UCSD-AML1 (cell line): Measurements from ENCODE around the gene PRDM11.

ENCODE experiments used
- DNase-seq: peaks from one replicate; lab custom pipeline; 2025; ENCODE audit not compliant: unreplicated experiment; lab: John Stamatoyannopoulos, UW

The PRDM11 gene

DNA sequence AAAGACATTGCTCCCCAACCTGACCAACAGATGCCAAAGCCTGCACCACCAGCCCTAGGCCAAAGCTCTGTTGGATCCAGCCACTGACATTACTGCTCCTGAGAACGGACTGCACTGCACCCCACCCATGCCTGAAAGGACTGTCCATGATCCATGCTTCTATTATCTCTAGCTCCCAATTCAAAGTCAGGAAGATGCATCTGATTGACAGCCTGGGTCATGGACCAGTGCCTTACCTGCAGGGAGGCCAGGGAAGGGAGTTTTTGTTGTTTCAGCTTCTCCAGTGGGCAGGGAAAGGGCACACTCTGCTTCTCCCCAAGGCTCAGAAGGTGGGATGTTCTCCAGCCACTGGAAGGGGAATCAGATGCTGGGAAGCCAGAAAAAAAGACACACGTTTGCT lies 4.8 kb upstream of the PRDM11 start:
- DNase-seq = no peak

DNA sequence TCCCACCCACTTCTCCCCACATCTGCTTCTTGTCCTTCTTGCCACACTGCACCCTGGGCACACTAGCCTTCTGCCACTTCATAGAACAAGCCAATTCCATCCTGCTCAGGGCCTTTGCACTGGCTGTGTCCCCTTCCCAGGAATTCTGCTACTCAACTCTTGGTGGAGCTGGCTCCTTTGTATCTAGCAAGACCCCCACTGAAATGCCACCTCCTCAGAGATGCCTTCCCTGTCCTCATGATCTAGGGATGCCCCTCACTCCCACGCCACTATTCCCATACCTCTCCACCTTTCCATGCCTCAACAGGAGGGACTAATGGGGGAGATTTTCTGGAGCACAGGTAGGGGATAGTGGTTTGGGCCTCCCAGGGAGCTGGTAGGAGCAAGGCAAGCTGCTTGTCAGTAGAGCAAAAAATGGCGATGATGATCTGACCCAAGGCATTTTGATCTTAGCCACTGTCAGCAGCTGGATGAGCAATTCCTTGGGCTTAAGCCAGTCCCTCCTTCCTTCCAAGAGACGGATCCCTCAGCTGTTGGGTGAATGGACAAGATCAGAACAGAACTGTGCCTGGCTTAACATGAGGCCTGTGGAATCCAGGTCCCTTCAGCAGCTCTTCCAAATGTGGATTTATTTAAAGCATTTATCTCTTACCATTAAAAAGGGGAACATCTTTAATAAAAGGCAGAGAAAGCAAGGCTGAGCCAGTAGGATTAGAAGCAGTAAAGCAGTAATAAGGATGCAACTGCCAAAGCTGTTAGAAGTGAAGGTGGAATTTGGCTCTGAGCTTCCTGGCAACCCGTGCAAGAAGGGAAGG lies 4.0 kb upstream of the PRDM11 start:
- DNase-seq = no peak

DNA sequence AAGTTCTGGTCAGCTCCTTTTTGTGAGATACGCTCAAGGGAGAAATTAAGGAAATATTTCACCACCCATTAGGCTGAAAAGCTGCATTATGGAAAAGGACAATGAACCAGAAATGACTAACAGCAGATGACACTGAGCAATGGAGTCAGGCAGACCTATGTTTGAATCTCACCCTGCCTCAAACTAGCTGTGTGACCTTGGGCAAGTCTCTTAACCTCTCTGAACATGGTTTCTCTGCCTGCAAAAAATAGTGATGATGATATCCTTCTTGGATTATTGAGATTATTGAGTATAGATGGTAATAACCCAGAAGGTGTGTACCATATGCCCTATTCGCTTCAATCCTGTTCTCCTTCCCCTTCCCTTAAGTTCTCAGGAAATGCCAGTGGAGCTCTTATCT lies 2.9 kb upstream of the PRDM11 start:
- no peak for DNase-seq

DNA sequence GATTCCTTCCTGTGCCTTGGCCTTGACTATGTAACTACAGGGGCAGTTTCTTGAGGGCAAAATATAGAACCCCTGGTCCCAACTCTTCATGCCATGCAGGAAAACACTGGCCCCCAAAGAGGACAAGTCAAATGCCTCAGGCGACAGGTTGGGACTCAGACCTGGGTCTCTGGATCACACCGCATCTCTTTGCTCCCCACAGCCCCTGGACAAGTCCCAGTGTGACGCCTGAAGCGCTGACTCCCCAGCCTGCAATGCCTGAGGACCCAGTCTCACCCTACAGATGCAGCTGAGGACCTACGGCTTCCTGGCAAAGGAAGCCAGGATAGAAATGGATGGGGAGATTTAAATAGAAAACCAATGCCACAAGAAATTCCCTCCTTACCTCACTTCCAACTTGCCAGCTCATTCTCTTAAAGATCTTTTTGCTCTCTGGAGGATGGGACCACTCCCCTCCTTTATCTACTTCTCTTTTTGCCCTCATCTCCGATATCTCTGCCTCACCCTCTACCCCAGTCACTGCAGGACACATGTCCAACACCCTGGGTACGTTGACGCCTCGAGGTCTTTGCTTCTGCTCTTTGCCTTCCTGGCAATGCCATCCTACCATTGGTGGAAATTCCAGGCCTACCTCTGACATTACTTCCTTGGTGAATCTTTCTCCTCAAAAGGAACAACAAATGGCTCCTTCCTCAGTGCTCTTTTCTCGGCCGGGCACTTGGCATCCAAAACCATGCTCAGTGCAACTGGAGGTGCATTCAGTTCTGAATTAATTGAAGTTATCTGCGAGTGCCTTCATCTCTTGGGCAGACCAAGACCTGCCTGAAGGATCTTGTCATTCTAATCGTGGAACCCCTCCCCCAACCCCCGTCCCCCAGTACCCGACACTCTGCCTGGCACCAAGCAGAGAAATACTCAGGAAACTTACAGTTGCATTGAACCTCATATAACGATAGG lies 2.0 kb upstream of the PRDM11 start:
- no peak for DNase-seq

DNA sequence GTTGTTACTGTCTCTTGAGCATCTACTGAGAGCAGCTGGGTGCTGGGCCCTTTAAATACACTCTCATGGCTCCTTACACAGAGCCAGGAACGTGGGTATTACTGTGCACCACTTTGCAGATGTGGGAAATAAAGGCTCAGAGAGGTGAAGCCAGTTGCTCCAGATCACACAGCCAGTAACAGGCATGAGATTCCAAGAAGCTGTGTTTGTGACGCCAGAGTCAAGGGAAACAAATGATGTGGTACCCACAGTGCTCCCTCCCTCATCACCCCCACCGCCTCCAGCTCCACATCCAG lies 1.4 kb upstream of the PRDM11 start:
- DNase-seq = no peak

DNA sequence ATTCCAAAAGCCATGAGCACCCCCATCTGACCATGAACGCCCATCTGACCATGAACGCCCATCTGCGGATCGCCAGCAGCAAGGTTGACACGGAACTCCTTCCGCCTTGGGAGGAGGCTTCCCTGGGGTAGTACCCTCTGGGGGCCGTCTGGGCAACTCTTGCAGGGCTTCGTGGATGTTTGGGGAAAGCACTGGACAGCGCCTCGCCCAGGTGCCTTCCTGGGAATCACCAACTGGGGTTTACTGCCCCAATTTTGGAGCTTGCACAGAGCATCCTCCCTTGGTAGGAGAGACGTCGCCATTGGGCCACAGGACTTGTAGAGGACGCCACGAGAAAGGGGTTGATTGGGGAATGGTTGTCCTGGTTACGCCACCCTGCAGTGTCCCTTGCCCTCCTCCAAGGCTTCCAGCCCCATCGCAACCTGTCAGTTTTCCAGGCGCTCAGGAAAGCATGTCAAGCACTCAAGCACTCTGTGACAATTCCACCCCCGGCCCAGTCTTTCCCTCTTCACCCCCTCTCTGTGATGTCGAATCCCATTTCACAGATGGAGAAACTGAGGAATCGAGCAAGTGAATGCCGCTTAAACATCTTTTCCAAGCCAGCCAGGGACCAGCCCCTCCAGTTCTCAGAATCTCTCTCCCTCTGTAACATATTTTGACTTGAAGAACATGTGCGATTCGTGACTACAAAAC lies 914 bp upstream of the PRDM11 start:
- no peak for DNase-seq

DNA sequence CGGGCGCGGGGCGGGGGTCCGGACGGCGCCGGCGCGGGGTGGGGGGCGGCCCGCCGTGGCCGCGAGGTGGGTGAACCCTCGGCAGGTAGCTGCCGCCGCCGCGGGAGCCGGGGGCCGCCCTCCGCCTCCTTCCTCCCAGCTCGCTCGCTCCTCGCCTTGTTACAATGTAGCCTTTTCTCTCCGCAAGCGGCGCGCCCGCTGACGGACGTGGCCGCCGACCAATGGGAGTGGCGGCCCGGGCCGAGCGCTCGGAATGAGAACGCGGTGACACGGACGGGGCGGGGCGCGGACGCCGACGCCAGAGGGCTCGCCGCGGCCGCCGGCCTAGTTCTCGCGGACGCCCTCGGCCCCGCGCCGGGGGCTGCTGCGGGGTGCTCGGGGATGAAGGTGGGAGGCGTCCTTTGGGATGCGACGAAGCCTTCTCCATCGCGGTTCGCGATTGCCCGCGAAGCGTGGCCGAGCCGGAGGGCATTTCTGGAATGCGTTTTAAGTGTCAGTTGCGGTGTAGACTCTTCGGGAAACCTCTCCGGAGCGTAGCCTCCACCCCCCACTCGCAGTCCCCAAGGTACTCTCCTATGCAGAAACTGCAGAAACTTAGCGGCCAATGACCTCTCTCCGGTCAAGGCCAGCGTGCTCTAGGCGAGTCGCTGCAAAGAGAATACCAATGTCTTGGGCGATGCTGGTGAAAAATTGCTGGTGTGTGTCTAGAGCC lies 734 bp downstream of the PRDM11 start:
- peak; percentile 95 for DNase-seq

DNA sequence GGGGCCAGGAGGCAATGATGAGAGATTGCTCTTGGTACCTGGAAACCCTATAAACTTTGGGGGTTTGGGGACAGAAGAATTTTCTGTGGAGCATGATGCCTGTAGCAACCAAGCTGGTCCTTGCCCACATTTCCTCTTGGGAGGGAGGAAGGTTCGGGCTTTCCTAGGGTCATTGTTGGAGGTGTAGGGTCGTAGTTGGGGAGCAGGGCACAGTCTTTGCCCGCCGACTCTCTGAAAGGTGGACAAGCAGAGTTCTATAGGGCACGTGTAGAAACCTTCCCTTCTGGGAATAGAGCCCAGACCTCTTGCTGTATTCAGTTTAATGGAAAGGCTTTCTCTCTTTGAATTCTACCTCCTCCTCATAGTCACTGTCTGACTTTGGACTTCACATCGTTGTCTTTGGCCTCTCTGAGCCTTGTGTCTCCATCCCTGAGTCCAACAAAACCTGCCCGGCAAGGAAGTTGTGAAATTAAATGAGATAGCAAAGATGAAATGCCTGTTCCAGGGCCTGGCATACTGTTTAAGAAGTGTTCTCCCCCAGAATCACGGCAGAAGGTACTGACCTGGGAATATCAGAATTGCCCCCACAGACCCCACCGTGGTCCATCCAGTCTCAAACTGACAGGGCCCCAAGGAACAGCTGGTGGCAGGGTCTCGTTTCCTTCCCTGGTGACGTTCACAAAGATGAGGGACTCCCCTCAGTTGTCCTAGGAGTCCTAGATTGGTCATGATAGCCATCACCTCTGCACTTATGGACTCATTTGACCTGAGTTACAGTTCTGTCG lies 1.6 kb downstream of the PRDM11 start:
- DNase-seq = no peak

DNA sequence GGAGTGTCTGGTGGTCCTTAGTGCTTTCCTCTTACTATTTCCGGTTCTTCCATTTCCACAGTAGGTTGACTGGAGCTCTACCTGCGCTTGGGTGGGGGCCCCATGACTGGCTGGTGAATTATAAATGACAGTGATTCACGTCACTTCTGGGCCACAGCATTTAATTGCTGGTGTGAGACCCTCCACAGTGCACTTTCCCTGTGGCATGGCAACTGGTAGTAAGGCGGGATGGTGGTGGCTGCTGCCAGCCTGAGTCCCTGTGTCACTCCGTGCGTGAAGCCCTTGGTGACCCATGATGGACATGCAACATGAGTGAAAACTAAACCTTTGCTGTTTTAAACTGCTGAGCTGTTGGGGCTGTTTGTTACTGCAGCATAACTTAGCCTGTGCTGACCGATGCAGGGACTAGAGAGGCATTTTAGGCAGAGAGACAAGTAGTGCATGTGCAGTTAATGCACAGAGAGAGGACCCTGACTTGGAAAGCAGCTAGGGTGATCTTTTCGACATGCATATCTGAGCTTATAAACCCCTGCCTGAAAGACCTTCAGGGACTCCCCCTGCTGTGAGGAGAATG lies 3.1 kb downstream of the PRDM11 start:
- no peak for DNase-seq

DNA sequence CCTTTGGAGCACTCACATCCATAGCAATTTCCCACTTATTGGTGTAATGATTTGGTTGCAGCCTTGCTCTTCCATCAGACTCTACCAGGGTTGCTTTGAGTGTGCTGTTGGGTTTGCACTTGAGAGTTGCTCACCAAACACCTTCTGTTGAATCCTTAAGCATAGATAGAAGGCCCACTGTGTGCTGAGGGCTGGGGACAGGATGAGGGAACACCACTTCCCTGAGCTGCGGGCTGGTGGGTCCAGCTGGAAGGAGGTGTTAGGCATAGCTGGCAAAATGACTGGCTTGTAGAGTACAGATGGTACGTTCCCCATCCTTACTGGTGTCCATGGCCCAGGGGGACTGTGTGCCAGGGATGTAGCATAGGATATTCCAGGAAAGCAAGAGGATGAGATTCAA lies 3.9 kb downstream of the PRDM11 start:
- DNase-seq = no peak

DNA sequence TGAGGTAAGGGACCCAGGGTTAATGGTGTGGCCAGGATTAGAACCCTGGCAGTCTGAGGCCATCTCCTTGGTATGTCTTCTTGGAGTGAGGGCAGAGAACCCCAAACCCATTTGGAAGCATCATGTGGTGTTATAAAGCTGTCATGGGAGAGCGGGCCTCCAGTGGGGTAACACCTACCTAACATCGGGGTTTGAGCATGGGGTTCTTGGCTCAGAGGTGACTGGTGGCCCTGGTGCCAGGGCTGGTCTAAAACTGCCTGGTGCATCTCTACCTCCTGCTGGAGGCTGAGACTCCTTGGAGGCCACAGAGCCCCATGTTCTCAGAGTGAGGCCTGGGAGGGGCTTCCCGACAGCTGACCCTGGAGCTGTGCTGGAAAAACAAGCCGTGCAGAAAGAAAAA lies 4.5 kb downstream of the PRDM11 start:
- no peak for DNase-seq

DNA sequence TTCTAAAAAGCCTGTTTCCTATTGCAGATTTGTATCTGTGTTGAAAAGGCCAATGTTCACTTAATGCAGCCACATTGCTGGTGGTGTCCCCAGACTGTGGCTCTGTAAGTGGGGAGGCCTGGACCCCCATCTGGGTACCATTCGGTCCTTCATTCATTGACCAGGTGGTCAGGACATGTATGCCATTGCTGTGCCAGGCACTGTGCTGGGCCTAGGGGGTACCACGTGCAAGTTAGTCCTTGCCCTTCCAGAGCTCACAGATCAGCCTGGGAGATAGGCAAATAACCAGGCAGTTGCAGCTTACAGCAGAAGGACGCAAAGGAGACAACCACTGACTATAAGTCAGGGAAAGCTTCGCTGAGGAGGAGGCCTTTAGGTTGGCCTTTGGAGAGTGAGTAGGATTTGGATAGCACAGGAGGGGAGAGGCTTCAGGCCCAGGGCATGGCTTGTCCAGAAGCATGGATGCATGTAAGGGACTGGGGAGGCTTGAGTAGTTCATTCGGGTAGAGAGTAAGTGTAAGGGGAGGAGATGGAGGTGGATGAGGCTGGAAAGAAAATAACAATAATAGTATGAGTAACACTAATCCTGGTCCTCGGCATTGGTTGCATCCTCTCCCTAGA lies 5.0 kb downstream of the PRDM11 start:
- DNase-seq = no peak

DNA sequence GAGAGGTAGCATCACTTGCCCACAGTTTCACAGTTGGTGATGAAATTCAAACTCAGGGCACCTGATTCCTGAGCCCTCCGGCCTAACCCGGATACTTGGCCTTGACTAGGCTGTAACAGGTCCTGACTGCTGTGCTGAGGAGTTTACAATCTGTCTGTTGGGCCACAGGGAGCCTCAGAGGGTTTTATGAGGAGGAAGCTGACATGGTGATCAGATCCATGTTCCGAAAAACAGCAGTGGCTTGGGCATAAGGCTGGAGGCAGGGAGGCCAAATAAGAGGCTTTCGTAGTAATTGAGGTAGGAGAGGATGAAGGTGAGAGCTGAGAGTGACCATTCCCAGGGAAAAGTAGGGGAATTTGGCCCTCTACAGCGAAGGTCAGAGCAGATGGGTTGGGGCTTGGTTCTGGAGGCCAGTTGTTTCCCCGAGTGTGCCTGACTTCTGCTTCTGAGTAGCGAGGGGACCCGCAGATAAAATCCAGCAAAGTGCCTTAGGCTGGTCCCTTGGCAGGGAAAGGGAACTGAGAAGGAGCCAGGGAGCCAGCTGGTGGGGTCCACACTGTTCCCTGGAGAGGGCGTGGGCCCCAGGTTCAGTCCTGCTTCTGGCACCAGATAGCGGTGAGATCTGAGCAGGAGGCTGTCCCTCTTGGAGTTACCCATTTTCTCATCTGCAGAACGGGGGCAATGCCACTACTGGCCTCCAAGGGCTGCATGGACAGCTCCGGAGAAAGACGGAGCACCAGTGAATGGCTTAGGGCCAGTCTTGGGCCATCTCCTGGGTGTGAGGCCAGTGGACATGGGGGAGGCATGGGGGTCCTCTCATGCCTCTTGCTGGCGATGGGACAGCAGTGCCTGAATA lies 6.5 kb downstream of the PRDM11 start:
- no peak for DNase-seq

DNA sequence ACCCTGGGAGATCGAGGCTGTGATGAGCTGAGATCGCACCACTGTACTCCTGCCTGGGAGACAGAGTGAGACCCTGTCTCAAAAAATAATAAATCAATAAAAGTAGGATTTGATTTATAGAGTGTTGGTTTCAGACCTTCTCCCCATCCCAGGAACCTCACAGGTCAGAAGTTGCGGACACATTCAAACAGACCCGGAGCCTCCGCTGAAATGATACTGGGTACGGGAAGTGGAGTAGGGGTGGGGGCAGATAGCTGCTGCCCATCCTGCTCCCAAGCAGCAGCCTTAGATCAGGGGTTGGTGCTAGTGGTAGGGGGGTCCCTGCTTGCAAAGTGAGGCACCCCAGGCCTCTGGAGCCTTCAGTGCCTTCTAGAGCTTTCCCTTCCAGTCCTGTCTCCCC lies 7.8 kb downstream of the PRDM11 start:
- DNase-seq = no peak

DNA sequence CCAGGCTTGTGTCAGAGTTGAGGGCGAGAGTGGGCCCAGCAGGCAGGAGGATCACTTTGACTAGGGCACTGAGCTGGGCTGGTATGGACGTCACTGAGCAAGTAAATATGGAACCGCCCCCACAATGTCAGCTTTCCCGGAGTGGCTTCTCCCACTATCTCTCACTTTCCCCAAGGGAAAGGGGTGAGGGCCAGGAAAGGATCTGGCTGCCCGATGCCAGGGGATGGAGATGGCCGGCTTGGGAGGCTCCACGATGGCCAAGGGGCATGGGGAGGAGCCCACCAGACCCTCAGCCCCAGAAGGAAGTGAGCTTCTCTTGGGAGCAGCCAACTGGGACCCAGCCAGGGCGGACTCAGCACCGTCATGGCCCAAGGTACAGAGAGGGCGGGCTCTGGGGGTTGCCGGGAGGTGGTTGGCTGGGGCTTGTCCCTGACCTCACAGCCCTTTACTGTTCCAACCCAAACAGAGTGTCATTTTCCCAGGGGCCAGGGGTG lies 8.7 kb downstream of the PRDM11 start:
- DNase-seq = no peak

DNA sequence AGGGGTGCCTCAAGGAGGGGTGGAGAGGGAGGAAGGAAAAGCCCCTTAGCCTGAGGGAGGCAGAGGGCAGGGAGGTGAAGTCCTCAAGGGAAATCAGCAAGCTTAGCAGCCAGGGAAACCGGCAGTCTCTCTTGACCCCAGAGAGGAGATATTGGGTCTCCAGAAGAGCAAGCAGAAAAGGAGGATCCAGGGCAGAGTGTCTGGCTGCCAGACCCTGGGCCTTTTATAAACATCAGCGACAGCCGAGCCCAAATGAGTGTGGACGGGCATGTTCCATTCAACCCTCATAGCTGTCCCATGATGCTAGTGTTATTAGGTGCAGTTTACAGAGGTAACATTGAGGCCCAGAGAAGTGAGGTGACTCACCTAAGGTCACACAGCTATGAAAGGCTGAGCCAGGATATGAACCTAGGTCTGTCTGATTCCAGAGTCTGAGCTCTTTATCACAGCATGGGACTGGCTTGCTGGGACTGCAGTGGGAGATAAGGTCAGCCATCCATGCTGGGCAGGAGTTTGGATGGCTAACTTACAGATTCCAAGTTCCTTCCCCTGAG lies 9.3 kb downstream of the PRDM11 start:
- DNase-seq = no peak

DNA sequence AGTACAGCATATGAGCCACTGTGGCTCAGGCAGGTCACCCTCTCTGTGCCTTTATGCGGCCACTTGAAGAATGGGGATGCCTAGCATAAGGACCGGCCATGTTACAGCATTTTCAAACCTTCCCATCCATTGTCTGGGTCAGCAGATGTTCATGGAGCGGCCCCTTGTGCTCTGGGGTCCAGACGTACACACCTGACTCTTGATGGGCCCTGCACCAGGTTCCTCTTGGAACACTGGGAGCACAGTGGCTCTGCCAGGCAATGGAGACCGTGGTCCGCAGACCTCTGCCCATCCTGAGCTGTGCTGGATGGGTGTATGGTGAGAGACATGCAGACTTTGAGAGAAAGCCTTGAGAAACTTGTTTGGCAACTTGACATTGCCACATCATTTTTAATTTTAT lies 9.8 kb downstream of the PRDM11 start:
- no peak for DNase-seq

DNA sequence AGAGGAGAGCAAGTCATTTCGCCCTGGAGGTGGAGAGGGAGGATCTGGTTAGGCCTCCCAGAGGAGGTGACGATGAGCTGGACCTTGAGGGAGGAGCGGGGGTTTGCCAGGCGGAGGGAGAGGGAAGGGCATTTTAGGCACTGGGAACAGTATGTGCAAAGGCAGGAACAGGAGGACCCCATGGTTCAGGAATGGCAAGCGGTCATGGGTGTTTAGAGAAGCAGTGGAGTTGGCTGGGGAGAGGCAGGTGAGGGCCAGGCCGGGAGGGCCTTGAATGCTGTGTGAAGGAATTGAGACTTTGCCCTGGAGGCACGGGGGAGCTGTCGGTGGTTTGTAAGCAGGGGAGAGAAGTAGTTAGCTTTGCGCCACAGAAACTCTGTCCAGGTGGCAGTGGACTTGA lies 10.3 kb downstream of the PRDM11 start:
- no peak for DNase-seq
